PC-3 (cell line): Measurements from ENCODE around the gene GPC1.

ENCODE experiments used
- EZH2 ChIP-seq: fragments of 300-600 bp; sonication (generic); IDR thresholded peaks from one replicate; pipeline ENCODE4 v1.6.1; 2017; ENCODE audit warnings: antibody characterized with exemption, mild to moderate bottlenecking, low read length; ENCODE audit not compliant: unreplicated experiment
- EZH2phosphoT487 ChIP-seq: fragments of 300-600 bp; sonication (generic); IDR thresholded peaks from 2 replicates; pipeline ENCODE4 v1.6.1; 2018; ENCODE audit warnings: mild to moderate bottlenecking, antibody characterized with exemption, low read length, borderline replicate concordance
- TF ChIP-seq, protein P1 (sequence below): fragments of 300-600 bp; sonication (generic); conservative IDR thresholded peaks from 2 replicates; pipeline ENCODE4 v1.5.1; 2017; ENCODE audit warnings: antibody characterized with exemption, low read depth, mild to moderate bottlenecking, low read length

DNA sequence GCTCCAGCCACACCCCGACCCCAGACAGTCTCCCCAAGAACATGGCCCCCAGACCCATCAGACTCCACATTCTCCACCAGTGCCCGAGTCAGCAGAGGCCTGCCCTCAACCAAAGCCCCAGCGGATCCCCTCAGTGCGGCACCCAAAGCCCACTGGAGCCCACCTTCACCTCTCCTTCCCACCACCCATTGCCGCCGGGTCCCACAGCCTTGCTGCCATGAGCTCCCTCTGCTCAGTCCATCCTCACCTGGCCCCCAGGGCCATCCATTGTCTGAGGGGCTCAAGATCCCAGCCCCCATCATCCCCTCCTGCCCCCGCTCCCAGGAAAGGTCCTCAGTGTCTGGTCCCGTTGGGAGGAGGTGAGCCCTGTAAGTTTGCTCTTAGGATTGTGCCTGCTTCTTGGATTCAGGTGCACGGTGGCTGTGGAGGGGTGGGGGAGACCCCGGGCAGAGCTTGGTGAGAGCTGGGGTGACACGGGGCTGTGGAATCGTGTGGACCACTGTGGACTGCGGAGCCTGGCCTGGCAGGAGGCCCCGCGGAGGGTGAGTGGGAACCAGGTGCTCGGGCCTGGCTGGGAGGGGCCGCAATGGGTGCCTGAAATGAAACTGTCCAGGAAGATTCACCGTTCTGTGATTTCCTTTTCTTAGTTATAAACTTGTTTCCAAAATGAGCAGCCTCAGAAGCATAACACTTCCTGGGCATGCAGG, 32.7 kb upstream of the GPC1 start:
- TF ChIP-seq, protein P1, sequence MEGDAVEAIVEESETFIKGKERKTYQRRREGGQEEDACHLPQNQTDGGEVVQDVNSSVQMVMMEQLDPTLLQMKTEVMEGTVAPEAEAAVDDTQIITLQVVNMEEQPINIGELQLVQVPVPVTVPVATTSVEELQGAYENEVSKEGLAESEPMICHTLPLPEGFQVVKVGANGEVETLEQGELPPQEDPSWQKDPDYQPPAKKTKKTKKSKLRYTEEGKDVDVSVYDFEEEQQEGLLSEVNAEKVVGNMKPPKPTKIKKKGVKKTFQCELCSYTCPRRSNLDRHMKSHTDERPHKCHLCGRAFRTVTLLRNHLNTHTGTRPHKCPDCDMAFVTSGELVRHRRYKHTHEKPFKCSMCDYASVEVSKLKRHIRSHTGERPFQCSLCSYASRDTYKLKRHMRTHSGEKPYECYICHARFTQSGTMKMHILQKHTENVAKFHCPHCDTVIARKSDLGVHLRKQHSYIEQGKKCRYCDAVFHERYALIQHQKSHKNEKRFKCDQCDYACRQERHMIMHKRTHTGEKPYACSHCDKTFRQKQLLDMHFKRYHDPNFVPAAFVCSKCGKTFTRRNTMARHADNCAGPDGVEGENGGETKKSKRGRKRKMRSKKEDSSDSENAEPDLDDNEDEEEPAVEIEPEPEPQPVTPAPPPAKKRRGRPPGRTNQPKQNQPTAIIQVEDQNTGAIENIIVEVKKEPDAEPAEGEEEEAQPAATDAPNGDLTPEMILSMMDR, result no peak
- TF ChIP-seq EZH2 (no peak), EZH2phosphoT487 (no peak)
